RKO (cell line): Measurements from ENCODE around the gene CPT2.
"Not testable (repeated sequence)": the region's sequence is repeated elsewhere in the genome, so short reads cannot be mapped to it uniquely, and the experiment has no call there.

Source experiments
- DNase-seq: peaks from one replicate; pipeline ENCODE4 v3.0.0-alpha.2; 2016; ENCODE audit warnings: low spot score

Gene CPT2

GRCh38 chr1:53182716-53183094 lies 13.9 kb upstream of the CPT2 start:
- DNase-seq = no peak

GRCh38 chr1:53183095-53183990 lies 13.3 kb upstream of the CPT2 start:
- no peak for DNase-seq

- DNase-seq = not testable (repeated sequence)
These were observed 10.7 kb upstream of the CPT2 start for GRCh38 chr1:53185955-53186297.

- no peak for DNase-seq
These were observed 10.1 kb upstream of the CPT2 start for GRCh38 chr1:53186533-53186932.

GRCh38 chr1:53187401-53187800 lies 9.2 kb upstream of the CPT2 start:
- no peak for DNase-seq

GRCh38 chr1:53188099-53188498 lies 8.5 kb upstream of the CPT2 start:
- peak; percentile 25 for DNase-seq

- DNase-seq = no peak
These were observed 7.6 kb upstream of the CPT2 start for GRCh38 chr1:53189061-53189460.

GRCh38 chr1:53190210-53190611 lies 6.4 kb upstream of the CPT2 start:
- no peak for DNase-seq

- DNase-seq = no peak
These were observed 1.2 kb upstream of the CPT2 start for GRCh38 chr1:53195246-53196016.

GRCh38 chr1:53196017-53196484 lies 573 bp upstream of the CPT2 start:
- DNase-seq = no peak

GRCh38 chr1:53197291-53198200 lies 922 bp downstream of the CPT2 start:
- DNase-seq = peak; percentile 18

- DNase-seq = no peak
These were observed 1.6 kb downstream of the CPT2 start for GRCh38 chr1:53198241-53198651.

- DNase-seq = no peak
These were observed 6.8 kb downstream of the CPT2 start for GRCh38 chr1:53203466-53203865.

- DNase-seq = not testable (repeated sequence)
These were observed 8.9 kb downstream of the CPT2 start for GRCh38 chr1:53205496-53205895.

GRCh38 chr1:53206083-53206685 lies 9.6 kb downstream of the CPT2 start:
- not testable (repeated sequence) for DNase-seq

GRCh38 chr1:53206735-53207379 lies 10.2 kb downstream of the CPT2 start:
- no peak for DNase-seq

- no peak for DNase-seq
These were observed 11.1 kb downstream of the CPT2 start for GRCh38 chr1:53207726-53208125.

- no peak for DNase-seq
These were observed 13.7 kb downstream of the CPT2 start for GRCh38 chr1:53210352-53210751.

- no peak for DNase-seq
These were observed 14.3 kb downstream of the CPT2 start for GRCh38 chr1:53210954-53211353.

- DNase-seq = no peak
These were observed 17.8 kb downstream of the CPT2 start for GRCh38 chr1:53214376-53214940.

- DNase-seq = no peak
These were observed 21.6 kb downstream of the CPT2 start for GRCh38 chr1:53218201-53218600.
